Measurements from ENCODE around the gene ASB3.
"Not testable (repeated sequence)": the region's sequence is repeated elsewhere in the genome, so short reads cannot be mapped to it uniquely, and the experiment has no call there.

Gene ASB3

GRCh38 chr2:53785366-53785765 is 1.4 kb downstream of the ASB3 start:
- DNase-seq = no peak

- DNase-seq = no peak
These were observed 2.3 kb downstream of the ASB3 start for GRCh38 chr2:53784436-53784835.

- DNase-seq = no peak
These were observed 4.1 kb downstream of the ASB3 start for GRCh38 chr2:53782676-53783075.

GRCh38 chr2:53780056-53780455 is 6.7 kb downstream of the ASB3 start:
- DNase-seq = no peak

- no peak for DNase-seq
These were observed 8.1 kb downstream of the ASB3 start for GRCh38 chr2:53778536-53779162.

- DNase-seq = no peak
These were observed 9.6 kb downstream of the ASB3 start for GRCh38 chr2:53777134-53777533.

GRCh38 chr2:53770264-53770663 is 16.5 kb downstream of the ASB3 start:
- no peak for DNase-seq

GRCh38 chr2:53769318-53769945 is 17.3 kb downstream of the ASB3 start:
- DNase-seq = no peak

GRCh38 chr2:53768242-53768542 is 18.6 kb downstream of the ASB3 start:
- DNase-seq = no peak

- DNase-seq = peak; percentile 66
These were observed 19.1 kb downstream of the ASB3 start, which contains the start of gene CHAC2 for GRCh38 chr2:53767405-53768241. Gene CHAC2, plus strand, starts transcription at chr2:53767804. Its CDS starts 83 bp downstream, at chr2:53767887.

GRCh38 chr2:53765767-53766166 is 21.0 kb downstream of the ASB3 start:
- DNase-seq = no peak

- not testable (repeated sequence) for DNase-seq
These were observed 29.5 kb downstream of the ASB3 start for GRCh38 chr2:53757206-53757605.

GRCh38 chr2:53756644-53757043 is 30.1 kb downstream of the ASB3 start:
- DNase-seq = no peak

GRCh38 chr2:53755121-53755520 is 31.6 kb downstream of the ASB3 start:
- no peak for DNase-seq

GRCh38 chr2:53753041-53753440 is 33.7 kb downstream of the ASB3 start:
- DNase-seq = no peak

- no peak for DNase-seq
These were observed 34.4 kb downstream of the ASB3 start for GRCh38 chr2:53752385-53752784.

GRCh38 chr2:53751728-53752127 is 35.0 kb downstream of the ASB3 start:
- DNase-seq = no peak

- no peak for DNase-seq
These were observed 36.5 kb downstream of the ASB3 start for GRCh38 chr2:53750041-53750768.

- DNase-seq = no peak
These were observed 42.2 kb downstream of the ASB3 start for GRCh38 chr2:53744395-53745065.

GRCh38 chr2:53740170-53740569 is 46.6 kb downstream of the ASB3 start:
- no peak for DNase-seq

- DNase-seq = no peak
These were observed 47.7 kb downstream of the ASB3 start for GRCh38 chr2:53739032-53739431.

- DNase-seq = no peak
These were observed 49.7 kb downstream of the ASB3 start for GRCh38 chr2:53737091-53737490.
